HG02938 (cell line): ENCODE results near the gene PHF10.
"Not testable (repeated sequence)": the region's sequence is repeated elsewhere in the genome, so short reads cannot be mapped to it uniquely, and the experiment has no call there.

Source experiments
- ATAC-seq: cut with Tn5 transposase; IDR thresholded peaks from one replicate; pipeline ENCODE4 v1.9.1; 2021; ENCODE audit warnings: mild to moderate bottlenecking, moderate library complexity; ENCODE audit not compliant: unreplicated experiment

The PHF10 gene

DNA sequence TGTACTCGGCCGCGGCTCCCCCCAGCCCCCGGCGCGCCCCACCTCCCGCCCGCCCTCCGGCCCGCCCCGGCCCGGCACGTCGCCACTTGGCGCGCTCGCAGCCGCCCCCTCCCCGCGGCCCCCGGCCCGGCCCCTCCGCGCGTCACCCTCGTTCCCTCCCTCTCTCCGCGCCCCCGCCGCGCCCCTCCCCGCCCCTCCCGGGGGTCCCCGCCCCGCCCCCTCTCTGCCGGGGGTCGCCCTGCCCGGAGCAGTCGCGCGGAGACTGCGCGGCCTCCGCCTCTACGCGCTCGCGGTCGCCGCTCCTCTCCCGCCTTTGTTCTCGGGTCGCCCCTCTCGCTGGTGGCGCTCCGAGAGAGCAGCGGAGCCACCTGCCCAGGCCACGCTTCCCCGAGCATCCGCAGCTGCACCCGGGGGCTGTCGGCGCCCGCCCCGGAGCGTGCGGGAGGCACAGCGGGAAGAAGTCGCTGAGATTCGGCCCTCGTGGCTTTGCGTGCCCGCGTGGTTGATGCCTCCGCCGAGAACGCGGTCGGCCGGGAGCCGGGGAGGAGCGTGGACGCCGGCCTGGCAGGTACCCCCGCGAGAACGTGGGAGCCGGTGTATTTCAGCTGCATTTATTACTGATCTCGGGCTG is at the start of gene PHF10:
PHF10 (minus strand) TSS at position 7 of the 631 bp plus-strand sequence. CDS start 569 bp downstream, outside the sequence.
- ATAC-seq = peak; percentile 29

DNA sequence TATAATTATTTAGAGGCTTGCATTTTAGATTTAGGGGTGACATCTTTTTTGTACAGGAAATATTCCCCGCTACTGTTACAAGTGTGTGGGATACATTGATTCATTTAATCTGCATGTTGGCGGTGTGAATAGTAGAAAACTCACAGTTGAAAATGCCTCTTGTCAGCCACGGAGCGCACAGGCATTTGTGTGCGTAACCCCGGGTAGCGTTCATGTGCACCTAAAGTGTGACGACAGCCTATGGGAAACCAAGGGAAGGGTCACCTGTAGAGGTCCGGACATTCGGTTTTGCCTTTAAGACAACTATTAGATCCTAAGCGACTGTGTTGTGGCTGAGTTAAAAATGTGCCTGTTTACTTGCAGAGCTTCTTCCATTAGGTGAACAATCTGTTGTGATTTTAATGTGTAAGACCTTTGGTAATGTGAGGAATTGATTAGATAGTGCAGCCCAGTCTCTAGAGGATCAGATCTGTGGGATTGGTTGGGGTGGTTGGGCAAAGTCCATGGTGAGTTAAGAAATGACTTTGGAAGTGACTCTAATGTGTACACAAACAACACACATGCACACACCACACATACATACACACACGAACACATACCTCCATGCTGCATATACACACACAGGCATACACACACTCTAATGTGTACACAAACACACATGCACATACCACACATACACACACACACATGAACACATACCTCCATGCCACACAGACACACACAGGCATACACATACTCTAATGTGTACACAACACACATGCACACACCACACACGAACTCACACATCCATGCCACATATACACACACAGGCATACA is 42.8 kb upstream of the PHF10 start:
- ATAC-seq = no peak

DNA sequence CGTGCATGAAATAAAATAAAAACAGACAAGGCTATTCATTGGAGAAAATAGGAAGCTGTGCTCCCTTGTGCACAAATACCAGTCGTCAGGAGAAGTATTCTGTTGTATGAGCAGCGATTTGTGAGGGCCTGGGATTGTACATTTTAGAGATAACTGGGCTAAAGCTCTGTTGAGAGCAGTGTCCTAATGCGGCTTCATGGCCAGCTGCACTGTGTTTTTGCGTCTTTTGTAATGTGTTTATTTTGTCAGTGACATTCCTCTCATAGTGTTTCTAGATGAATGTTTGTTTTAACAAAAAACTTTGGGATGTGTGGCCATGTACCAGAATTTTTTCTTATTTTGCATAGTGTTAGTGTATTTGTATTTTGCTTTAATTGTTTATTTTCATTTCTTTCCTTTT is 41.9 kb upstream of the PHF10 start:
- no peak for ATAC-seq

DNA sequence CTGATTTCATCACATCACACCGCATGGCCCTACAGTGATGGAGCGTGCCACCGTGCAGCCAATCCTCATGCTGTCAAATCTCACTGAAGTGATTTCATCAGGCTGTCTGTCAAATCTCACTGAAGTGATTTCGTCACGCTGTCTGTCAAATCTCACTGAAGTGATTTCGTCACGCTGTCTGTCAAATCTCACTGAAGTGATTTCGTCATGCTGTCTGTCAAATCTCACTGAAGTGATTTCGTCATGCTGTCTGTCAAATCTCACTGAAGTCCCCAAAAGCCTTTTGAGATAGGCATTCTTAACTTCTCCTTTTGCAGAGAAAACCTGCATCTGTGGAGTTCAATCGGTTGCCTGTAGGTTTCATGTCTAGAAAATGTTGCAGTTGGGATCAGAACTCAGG is 41.5 kb upstream of the PHF10 start:
- ATAC-seq = not testable (repeated sequence)

DNA sequence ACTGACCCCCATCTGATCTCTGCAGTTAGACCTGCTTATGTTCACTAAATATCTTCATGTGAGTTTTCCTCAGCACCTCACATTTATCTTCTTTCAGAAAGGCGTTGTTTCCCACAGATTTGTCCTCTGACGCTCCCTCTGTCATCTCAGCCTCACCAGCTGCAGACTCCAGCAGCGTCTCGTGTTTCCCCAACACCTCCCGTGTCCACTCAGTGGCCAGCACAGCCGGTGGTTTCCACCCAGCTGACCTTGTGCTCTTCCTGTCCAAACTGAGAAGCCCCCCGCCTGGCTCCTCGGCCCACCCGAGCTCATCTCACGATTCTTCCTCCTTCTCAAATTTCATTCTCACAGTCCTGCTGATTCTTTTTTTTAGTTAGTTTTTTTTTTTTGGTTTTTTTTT is 39.6 kb upstream of the PHF10 start:
- no peak for ATAC-seq

DNA sequence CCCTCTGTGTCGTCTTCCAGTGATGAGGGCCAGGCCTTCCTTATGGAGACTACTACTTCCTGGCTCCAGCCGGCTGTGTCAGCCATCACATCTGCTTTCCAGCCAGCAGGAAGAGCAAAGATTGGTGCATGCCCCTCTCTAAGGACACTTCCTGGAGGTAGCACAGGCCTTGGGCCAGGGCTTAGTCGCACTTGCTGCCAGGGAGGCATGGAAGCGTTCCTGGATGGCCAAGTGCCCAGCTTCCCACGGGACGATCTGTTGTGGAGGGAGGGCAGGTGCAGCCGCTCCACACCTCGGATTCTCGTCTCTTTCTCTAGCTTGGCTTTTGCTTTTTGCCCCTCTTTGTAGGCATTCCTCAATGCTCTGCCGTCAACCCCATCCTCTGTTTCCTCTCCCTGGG is 39.0 kb upstream of the PHF10 start:
- no peak for ATAC-seq

DNA sequence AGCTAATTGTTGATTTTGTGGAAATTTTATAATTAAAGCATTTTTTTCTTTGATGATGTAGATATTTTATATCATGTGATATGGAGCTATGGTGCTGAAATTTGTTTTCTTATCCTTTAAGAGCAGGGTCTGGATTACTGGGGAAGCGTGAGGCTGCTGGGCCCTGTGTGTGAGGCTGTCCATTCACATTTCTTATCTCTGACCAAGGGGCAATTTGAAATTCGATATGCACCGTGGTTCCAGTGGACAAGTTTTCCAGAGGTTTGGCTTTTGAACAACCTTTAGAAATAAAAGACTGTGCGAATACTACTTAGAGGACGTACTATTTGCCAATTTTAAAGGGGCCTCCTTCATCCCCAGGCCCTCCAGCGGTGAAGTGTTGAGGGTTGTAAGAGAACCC is 30.9 kb upstream of the PHF10 start:
- no peak for ATAC-seq

DNA sequence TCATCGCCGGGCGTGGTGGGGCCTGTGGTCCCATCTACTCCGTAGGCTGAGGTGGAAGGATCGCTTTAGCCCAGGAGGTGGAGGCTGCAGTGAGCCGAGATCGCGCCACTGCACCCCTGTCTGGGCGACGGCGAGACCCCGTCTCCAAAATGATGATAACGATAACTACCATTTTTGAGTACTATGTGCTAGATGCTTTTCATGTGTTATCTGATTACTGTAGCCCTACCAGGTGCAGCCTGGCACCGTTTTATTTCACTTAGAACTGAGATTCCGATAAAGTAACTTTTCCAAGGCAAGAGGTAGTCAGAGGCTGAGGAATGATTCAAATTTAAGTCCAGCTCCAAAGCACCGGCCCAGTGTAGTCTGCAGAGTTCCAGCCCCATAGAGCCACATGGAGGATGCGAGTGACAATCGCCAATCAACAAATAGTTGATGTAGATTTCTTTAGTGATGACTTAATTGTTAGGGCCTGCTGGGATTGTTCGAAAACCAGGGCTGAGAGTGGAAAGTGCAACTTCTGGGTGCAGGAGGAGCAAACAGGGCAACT is 27.8 kb upstream of the PHF10 start:
- no peak for ATAC-seq

DNA sequence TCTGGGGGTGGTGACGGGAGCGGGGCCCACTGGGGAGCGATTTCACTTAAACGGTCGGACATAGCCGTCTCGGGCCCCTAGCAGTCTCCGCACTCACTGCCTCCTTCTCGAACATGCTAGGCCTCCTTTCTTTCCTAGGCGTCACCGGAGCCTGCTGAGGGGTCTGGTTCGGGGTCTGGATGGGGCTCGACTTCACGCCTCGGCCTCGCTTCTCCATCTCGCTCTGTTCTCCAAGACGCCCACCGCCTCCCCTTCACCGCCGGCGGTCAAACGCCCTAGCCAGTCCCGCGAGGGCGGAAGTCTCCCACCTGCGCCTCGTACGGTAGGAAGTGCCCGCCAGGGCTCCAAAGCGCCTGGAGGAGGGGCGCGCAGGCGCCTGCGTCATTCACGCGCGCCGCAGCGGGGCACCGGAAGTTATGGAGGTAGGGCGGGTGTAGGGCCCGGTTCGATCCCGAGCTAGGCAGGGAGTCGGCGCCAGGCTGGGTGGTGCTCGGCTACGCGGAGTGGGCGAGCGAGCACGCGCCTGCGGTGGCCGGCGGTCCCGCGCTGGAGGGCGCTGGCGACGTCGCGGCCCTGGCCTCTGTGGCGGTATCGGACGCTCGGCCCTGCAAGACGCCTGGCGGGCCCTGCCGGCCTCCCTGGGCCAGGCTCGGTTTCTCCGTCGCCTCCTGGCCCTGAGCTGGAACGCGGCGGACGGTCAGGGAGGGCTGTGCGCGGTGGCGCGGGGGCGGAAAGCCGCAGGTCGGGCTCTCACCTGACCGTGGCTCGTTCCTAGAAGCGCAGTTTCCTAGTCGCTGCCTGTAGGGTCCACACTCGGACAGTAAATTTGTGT is 27.2 kb upstream of the PHF10 start, which contains the start of the genes DYNLT2 and ERMARD:
DYNLT2 (minus strand) TSS at position 331 of the 832 bp plus-strand sequence; CDS start at position 217, 114 bp downstream.
ERMARD (plus strand) TSS at position 381 of the 832 bp plus-strand sequence; CDS start at position 417, 36 bp downstream.
- ATAC-seq = peak; percentile 94

DNA sequence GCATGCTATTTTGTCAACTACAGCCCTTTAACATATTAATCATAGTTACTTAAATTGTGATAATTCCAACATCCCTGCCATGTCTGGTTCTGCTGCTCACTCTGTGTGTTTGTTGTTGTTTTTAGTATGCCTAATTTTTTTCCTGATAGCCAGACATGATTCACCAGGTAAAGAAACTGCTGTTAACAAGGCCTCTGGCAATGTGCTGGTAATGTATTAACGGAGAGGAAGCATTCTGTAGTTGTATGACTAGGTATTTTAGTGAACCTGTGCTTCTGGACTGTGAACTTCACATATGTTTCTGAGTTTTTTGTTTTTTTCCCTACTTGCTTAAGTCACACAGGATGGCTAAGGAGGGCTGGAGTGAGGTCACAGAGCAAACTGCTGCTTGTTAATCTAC is 22.3 kb upstream of the PHF10 start:
- ATAC-seq = no peak

DNA sequence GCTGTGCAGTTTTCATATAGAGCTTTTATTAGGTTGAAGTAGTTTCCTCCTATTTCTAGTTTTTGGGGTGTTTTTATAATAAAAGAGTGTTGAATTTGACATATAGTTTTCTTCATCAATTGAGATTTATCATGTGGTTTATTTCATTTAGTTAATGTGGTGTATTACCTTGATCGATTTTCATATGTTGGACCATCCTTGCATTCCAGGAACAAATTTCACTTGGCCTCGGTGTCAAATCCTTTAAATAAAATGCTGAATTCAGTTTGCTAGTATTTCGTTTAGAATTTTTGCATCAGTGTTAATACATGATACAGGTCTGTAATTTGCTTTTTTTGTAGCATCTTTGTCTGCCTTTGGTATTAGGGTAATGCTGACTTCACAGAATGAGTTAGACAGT is 21.1 kb upstream of the PHF10 start:
- ATAC-seq = no peak

DNA sequence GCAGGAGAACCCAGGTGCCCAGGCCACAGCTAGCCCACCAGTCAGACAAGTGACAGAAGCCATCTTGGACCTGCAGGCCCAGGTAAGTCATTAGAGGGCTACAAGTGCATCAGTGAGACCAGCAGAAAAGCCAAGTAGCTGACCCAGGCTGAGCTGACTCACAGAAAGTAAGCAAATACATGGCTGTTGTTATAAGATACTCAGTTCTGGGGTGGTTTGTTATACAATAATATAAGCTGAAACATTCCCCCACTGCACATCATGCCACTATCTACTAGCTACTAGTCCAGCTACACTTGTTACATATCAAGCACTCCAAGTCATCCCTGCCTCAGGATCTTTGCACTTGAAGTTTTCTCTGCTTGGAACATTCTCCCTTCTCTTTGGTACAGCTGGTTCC is 17.0 kb upstream of the PHF10 start:
- no peak for ATAC-seq

DNA sequence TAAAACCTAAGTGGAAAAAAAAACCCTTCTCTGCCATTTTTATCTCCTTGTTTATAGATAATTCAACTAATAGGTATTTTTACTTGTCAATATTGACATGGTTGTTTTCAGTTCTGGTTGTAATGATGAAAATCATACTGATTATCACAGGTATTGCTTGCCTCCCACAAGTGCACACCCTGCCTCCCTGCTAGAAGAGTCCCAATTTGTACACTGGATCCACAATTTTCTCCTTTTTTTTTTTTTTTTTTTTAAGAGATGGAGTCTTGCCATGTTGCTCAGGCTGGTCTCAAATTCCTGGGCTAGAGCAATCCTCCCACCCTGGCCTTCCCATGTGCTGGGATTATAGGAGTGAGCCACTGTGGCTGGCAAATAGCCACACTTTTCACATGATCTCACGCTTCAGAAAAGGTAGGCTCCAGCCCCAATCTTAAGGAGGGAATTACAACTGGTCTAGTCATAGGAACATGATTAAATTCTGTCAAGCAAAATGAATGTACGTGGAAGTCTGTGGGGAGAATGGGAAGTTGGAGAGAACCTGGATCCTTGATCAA is 14.8 kb upstream of the PHF10 start:
- ATAC-seq = no peak

DNA sequence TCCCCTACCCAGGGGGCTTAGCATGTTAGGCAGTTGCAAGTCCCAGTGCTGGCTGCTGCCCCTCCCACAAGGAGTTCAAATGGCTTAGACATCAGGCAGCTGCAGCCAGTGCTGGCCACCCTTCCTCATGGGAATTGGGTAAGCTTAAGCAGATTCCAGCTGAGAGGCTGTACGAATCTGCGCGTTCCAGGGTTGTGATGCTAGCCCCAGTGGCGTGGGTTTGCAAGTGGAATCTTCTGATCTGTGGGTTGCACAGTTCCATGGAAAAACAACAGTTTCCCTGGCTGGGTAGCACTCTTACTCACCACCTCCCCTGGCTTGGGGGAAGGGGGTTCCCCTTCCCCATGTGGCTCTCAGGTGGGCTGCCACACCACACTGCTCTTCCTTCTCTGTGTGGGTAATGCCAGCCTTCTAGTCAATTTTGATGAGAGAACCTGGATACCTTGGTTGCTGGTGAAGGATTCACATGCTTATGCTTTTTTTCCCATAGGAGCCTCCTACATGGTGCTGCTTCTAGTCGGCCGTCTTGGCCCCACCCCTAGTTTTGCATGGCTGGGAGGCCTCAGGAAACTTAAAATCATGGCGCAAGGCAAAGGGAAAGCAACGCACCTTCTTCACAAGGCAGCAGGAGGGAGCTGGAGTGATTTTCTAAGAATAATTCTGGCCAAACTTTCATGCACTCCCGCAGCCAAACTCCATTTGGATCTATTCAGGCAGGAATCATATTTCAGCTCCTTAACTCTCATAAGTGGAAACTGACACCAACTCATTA is 14.1 kb upstream of the PHF10 start:
- no peak for ATAC-seq

DNA sequence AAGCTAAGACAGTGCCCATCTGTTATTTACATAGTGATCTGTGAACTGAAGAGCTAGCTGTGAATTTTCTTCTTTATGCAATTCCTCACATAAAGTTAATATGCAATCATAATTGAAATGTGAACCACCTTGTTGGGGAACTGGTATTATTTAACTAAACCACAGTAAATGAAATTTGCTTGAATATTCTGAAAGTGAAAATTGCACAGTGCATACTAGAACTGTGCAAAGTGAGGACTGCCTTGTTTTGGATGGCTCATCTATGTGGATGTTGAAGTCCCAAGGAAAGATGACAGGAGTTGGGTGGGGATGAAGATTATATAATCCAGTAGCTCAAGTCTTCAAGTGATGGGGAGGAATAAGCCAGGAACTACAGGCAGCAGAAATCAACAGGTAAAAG is 5.7 kb upstream of the PHF10 start:
- ATAC-seq = no peak

DNA sequence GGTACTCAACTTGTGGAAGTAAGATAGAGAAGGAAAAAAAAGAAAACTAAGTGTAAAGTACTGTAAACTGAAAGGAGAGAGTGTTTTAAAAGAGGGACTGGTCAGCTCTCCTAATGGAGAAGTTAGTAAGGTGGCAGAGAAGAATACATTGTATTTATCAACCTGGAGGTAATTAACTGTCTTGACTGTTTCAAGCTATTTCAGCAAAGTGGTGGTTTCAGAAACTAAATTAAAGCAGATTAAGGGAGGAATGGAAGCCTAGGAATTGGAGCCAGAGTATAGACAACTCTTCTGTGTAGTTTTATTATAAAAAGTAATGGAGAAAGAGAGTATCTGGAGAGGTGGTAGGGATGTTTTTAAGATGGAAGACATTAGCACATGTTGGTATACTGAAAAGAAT is 2.7 kb upstream of the PHF10 start:
- ATAC-seq = no peak

DNA sequence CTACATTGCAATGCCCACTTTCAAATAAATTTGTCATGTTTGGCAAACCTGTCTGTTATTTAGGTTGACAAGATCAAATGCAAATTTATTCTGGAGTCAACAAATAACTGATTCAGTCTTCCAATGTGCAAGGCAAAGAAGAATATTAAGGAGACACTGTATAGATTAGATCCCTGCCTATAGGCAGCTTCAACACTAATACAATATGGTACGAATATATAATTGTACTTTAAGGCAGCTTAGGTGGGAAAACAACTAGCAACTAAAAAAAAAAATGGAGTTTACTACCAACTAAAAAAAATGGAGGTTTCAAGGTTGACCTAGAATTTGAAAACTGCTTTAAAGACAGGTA is 1.7 kb upstream of the PHF10 start:
- ATAC-seq = no peak

DNA sequence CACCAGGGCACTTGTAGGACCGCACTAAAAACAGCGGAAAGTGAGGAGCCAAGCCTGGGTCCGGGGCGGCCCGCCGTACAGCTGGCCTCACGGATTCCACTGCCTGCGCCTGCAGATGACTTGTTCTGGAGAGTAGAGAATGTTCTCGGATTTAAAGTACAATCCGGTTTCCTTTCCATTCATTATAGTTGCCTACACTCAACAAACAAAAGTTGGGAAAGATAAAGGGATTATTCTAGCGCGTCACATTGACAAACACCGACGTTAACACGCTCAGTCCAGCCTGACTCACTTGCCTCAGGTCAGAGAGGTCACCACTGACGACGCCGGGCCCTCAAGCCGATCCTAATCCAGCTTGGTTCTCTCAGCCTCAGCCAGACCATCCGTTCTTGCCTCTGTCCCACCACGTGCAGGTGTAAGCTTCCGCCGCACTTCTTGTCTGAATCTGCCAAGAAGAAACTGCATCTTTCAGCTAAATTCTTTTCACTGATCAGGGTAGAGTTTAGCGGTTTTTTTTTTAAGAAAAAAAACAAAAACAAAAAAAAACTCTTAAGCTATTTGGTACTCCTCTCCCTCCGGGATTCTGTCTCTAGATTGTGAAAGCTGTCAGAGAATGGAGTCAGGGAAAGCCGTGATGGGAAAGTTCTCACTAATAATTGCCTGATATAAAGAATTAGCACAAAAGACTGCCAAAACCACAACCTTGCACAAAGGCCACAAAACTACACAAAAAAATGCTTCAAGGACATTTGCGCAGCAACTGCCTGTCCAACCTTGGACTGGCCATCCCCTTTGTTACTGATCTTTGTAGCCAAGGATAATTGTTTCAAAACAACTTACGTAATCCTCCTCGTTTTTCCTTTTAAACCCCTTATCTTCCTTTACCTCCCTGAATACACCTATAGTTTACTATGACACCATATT is 1.1 kb upstream of the PHF10 start:
- ATAC-seq = peak; percentile 13

DNA sequence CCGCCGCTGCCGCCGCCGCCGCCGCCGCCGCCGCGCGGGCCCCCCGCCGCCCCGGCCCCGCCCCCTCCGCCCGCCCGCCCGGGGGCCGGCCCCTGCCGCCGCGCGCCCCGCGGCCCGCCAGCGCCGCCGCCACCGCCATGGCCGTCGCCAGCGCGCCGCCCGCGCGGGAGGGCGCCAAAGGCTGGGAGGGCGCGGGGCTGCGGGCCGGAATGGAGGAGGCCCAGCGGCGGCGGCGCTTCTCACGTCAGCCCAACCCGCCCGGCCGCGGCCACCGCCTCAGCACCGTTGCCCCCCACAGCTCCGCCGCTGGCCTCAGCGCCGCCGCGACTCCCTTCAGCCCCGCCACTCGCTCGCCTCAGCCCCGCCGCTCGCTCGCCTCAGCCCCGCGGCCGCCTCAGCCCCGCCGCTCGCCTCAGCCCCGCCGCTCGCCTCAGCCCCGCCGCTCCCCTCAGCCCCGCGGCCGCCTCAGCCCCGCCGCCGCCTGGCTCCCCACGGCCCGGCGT is 258 bp downstream of the PHF10 start:
- peak; percentile 18 for ATAC-seq
